Fibroblast of peridontal ligament (primary cell): ENCODE data around the gene DGCR2.
"Not testable (repeated sequence)": the region's sequence is repeated elsewhere in the genome, so short reads cannot be mapped to it uniquely, and the experiment has no call there.

ENCODE experiments used
- DNase-seq: peaks from one replicate; pipeline ENCODE4 v3.0.0-alpha.2; 2010; ENCODE audit errors: extremely low read depth

DGCR2 gene

DNA sequence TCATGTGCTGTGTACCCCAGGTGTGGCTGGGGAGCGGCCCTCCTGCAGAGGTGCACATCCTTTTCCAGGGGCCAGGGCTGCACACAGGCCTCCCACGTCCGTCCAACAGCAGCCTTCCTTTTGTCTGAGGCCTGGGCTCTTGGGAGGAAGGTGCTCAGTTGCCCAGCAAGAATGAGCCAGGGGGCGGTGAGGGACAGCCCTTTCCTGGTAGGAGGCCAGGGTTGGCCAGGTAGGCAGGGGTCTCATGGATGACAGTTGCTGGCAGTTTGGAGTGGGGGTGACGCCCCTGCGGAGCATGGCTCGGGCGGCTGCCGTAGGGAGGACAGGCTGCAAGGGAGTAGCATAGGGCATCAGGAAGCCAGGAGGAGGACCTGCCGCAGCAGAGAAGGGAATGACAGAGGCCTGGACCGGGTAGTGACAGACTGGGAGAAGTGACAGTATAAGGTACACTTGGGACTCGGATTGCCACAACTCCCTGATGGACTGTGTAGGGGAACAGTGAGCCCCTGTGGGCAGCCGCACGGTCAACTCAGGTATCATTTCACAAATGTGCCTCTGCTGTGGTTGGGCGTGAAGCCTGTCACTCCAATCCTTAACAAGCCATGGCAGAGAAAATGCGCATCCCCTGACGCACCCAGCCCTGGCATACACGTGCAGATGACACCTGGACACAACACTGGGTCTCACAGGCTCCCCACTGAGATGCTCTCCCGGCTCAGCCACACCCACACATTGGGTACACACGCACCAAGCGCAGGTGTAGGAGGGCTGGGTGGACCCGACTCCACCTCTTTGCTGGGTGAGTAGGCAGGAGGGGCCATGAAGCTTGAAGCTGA lies 79.7 kb downstream of the DGCR2 start:
- DNase-seq, result no peak

- no peak for DNase-seq
Measured at GRCh38 chr22:19041704-19042074, 80.5 kb downstream of the DGCR2 start.

DNA sequence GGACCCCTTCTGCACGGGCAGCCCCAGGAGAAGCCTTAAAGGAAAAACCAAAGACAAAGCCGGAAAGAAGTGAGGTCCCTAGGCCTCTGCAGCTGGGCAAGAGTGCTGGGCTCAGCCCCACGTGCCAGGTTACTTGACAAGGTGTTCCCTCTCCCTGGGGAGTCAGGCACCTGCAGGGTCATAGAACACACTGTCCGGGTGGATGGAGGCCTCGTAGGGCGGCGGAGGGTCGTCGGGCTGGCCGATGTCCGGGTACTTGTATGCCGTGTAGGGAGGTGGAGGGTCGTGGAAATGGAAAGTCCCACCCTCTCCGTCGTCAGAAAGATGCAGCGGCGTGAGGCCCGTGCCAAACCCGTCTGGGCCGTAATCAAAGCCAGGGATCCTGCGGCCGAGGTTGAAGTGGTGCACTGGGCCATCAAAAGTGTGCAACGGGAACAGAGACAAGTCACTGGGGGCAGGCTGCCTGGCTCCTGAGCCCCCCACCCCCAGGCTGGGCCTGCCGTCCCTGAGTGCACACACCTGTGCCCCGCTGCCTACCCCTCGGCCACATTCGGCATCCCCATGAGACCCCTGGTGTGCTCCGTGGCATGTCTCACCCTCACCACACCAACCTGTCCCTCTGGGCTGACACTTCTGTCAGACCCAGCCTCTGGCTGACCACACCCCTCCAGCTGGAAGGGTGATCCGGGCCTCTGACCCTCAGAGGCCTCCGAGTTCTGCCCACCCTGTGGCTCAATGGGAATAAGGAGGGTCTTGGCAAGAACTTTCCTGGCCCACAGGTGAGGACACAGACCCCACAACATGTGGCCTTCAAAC lies 81.1 kb downstream of the DGCR2 start:
- DNase-seq, result no peak

- no peak for DNase-seq
Measured at GRCh38 chr22:19040391-19040861, 81.8 kb downstream of the DGCR2 start.

- no peak for DNase-seq
Measured at GRCh38 chr22:19039796-19040280, 82.4 kb downstream of the DGCR2 start.

- no peak for DNase-seq
Measured at GRCh38 chr22:19039448-19039780, 82.8 kb downstream of the DGCR2 start.

GRCh38 chr22:19038728-19039447 lies 83.3 kb downstream of the DGCR2 start:
- DNase-seq, result no peak

DNA sequence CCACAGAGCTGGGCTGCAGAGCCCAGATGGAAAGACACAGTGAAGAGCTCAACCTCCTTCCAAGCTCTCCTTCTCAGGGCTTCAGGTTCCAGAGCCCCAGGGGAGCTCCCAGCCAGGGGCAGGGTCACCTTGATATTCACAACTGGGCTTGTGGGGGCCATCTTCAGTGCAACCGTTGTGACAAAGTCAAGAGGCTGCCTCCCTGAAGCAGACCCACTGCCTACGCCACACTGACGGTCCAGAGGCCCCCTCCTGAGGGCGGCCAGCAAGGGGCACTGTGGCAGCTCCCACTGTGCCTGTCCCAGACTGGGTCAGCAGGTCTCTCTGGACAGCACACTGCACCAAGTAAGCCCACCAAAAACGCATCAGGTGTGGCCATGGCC lies 84.1 kb downstream of the DGCR2 start:
- no peak for DNase-seq

DNA sequence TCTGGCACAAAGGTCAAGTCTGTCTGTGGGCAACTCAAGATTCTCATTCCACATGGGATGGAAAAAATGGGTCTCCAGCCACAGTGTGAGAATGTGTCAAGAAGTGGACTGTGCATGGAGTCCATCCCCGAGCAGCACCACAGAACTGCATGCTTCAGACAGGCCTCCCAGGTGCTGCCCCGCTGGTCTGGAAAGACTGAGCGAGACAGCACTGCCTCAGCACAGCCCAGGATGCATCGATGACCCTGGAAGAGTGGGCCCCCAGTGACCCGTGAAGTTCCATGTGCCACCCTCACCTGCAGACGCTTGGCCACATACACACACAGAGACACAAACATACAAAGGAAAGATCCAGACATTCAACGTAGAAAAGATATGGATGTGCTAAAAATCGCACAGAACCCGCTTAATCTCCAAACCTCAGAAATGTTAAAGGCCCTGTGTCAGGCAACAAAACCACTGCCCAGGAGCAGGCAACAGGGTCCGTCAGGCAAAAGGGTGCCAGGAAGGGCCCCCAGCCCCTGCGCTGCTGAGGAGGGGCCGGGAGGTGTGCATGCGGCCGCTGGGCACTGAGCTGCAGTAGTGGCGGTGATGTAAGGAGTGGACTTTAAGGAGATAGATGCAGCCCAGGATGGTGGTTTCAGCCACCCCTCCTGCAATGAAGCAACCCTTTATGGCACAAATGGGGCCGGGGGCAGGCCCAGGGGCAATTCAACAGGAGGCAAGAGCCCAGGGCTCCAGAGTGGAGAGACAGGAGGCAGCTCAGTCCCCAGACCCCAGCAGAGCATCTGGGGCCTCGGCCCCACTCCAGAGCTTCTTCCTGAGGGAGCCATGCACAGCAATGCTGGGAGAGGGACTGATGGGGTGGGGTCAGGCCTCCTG lies 84.7 kb downstream of the DGCR2 start:
- no peak for DNase-seq

GRCh38 chr22:19036523-19037273 lies 85.5 kb downstream of the DGCR2 start:
- DNase-seq, result no peak

DNA sequence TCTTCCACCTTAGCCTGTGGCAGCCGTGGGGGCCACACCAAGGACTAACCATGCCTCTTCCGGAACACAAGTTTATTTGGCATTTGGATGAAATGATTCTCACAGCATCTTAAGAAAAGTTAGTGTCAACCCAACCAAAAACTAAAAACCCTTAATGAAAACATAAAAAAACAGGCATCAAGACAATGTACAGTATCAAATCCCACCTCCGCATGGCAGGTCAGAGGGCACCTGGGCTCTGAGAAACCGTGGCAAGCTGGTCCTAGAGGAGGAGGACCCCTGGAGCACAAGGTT lies 86.0 kb downstream of the DGCR2 start:
- DNase-seq, result no peak

DNA sequence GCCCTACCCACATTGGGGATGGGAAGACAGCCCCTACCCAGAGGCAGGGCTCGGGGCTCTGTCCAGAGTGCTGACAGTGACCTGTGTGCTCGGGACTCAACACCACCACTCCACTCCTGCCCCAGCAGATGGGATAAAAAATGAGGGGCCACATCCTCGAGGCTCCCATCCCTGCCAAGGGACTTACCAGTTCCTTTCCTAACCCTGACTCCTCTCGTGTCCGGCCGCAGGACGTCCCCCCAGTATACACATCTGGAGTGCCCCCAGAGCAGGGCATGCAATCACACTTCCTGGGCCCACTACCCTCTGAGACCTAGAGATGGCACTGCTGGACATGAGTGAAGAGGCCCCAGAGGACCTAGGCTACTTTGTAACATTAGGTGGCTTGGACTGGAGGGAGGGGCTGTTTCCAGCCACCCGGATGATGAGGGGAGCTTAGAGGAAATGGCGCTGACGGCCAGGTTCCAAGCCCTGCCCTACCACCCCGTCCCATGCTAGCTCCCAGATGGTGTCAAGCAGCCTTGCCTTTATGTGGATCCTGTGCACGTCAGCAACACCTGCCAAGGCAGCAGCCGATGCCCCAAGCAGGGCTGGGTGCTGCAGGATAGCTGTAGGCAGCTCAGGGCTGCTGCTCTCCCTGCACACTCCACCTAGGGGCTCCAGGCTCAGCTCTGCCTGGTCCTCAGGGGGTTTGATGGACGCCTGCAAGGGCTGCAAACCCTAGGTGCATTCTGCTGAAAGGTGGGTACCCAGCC lies 86.6 kb downstream of the DGCR2 start:
- DNase-seq, result no peak

- not testable (repeated sequence) for DNase-seq
Measured at GRCh38 chr22:19035126-19035473, 87.1 kb downstream of the DGCR2 start.

- not testable (repeated sequence) for DNase-seq
Measured at GRCh38 chr22:19034724-19035120, 87.5 kb downstream of the DGCR2 start.

DNA sequence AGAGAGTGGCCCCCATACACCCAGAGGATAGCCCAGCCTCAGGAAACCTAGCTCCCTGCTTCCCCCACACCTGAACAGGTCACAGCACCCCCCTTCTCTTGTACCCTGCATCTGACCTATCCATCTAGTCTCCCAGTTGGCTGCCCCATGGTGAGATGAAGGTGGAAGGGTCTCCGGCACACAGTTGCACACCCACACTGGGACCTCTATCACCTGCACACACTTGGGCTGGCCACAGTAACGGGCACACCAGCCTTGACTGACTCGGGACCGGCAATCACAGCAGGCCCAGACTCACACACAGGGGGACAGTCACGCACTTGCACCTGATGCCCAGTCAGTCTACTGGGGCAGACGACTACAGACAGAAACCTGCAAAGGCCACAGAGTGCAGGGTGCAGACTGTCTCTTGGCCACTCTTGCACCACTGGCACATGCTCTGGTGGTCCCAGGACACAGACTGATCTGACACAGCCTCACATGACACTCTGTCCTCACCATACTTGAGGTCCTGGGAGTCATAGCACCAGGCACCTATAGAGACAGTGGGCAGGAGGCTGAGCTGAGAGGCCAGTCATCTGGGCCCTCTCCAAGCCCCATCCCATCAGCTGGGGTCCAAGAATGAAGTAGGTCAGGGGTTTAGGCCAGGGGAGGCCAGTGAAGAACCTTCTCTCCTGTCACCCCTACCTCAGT lies 88.0 kb downstream of the DGCR2 start:
- not testable (repeated sequence) for DNase-seq

DNA sequence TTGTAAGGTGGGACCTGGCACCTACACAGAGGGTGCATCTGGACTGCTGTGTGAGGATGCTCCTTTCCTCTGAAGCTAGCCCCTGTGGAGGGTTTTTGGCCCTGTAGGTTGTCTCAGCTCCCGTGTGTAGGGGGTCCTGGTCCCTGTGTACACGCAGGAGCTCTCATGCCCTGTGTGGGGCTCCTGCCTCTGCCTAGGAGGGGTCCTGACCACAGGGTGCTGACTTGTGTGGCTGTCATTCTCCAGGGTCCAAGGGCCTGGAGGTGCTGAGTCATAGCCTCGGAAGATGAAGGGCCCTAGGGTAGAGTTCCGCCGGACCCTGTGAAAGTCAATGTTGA lies 88.7 kb downstream of the DGCR2 start:
- not testable (repeated sequence) for DNase-seq

DNA sequence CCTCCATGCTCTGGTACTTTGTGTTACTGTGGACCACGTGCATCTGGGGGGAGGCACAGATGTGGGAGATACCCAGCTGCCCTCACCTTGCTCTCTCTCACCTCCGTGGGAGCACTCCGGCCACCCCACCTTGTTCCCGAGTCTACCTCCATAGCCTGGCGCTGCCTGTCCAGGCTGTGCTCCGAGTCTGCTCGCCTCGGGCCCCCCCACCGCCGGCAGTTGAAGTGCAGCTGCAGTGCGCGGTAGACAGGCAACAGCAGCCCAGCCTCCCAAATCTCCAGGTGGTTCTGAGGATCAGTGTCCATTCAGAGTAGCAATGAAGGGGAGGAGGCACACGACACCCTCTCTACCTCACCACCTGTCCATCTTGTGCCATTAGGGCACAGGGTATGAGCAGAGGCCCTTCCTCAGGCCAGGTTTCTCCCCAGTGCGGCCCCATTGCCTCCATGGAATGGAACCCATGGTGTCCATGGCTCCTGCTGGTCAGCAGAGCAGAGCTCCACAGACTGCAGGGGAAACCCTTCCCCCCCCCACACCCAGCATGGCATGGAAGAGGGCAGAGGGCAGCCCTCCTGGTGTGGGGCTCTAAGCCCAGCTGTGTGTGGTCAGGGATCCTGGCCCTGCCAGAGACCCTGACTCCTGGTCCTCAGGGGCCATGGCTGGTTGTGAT lies 89.2 kb downstream of the DGCR2 start:
- DNase-seq, result not testable (repeated sequence)

DNA sequence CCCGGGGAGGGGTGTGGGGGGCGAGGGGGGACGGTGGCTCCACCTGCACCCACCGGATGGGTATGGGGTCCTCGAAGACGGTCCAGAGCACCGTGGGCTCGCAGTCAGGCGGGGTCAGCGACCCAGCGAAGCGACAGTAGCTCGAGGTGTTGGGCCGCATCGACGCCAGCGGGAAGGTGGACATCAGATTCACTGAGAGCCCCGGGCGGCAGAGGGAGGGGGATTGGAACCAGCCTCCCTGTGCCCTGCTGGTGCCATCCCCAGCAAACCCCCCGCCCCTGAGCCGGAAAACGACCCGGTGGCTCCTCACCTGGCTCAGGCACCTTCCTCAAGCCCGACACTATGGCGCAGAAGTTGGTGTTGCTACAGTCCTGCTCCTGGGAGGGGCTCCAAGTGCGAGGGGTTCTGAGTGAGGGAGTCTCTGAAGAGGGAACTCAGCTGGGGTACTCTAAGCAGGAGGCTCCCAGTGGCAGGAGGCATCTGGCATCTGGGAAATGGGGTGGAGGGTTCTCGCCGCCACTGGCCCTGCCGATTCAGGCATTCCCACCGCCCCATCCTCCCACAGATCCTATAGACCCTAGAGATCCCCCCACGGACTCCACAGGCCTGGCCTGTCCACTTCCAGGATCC lies 89.9 kb downstream of the DGCR2 start:
- DNase-seq, result not testable (repeated sequence)

DNA sequence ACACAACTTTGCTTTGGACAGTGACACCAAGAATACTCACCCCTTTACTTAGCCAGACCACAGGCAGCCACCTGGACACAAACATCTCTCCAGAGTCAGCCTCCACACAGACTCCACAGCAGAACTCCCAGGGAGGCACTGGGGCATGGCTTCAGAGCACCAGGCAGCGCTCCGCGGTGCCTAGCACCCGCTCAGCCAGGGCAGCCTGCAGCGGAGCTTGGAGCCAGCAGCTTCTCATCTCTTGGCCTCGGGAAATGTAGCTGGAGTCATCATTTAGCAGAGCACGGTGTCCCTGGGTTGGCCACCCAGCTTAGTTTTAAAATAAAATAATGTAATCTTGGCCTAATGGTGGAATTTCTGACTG lies 91.3 kb downstream of the DGCR2 start:
- DNase-seq, result not testable (repeated sequence)
